Measurements from ENCODE around the gene SOX11.

Gene SOX11

GRCh38 chr2:5706717-5707455, 14.7 kb downstream of the SOX11 start:
- TF ChIP-seq, protein P1, sequence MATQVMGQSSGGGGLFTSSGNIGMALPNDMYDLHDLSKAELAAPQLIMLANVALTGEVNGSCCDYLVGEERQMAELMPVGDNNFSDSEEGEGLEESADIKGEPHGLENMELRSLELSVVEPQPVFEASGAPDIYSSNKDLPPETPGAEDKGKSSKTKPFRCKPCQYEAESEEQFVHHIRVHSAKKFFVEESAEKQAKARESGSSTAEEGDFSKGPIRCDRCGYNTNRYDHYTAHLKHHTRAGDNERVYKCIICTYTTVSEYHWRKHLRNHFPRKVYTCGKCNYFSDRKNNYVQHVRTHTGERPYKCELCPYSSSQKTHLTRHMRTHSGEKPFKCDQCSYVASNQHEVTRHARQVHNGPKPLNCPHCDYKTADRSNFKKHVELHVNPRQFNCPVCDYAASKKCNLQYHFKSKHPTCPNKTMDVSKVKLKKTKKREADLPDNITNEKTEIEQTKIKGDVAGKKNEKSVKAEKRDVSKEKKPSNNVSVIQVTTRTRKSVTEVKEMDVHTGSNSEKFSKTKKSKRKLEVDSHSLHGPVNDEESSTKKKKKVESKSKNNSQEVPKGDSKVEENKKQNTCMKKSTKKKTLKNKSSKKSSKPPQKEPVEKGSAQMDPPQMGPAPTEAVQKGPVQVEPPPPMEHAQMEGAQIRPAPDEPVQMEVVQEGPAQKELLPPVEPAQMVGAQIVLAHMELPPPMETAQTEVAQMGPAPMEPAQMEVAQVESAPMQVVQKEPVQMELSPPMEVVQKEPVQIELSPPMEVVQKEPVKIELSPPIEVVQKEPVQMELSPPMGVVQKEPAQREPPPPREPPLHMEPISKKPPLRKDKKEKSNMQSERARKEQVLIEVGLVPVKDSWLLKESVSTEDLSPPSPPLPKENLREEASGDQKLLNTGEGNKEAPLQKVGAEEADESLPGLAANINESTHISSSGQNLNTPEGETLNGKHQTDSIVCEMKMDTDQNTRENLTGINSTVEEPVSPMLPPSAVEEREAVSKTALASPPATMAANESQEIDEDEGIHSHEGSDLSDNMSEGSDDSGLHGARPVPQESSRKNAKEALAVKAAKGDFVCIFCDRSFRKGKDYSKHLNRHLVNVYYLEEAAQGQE (IDR thresholded peaks at IDR 0.05; ENCODE audit: insufficient read depth in 1 of 2, low read depth in 2 of 2, low read length in 2 of 2), result no peak
- TF ChIP-seq SIN3A (IDR thresholded peaks at IDR 0.05; ENCODE audit: borderline replicate concordance, insufficient read depth, low read length) (no peak), TAF1 (IDR thresholded peaks at IDR 0.05; ENCODE audit: borderline replicate concordance, insufficient read depth, low read length) (no peak)

DNA sequence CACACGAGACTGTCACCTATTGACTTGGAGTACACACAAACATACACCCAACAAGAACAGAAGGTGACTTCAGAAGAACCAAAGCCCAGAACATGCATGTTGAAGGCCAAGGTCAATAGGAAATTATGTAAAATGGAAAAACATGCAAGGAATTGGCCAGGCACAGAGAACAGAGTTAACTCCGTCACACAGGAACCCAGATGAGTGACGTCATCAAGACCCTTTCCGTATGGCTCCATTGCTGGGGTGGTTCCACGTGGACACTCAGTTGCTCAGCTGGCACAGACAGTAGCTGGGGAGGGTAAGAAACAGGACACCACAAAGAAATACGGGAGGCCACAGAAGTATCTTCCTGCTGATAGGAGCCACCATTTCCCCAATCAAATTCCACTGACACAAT, 18.4 kb downstream of the SOX11 start:
- TF ChIP-seq FOXP2 (optimal IDR thresholded peaks at IDR 0.05; ENCODE audit: borderline replicate concordance, extremely low read depth, extremely low read length, insufficient read depth), result no peak
- TF ChIP-seq, protein P1 (IDR thresholded peaks at IDR 0.05; ENCODE audit: insufficient read depth in 1 of 2, low read depth in 2 of 2, low read length in 2 of 2), result no peak
- no peak for TF ChIP-seq SIN3A (IDR thresholded peaks at IDR 0.05; ENCODE audit: borderline replicate concordance, insufficient read depth, low read length)
- no peak for TF ChIP-seq POLR2AphosphoS5 (IDR thresholded peaks at IDR 0.05; ENCODE audit: low read depth, low read length)
- TF ChIP-seq TAF1 (IDR thresholded peaks at IDR 0.05; ENCODE audit: borderline replicate concordance, insufficient read depth, low read length), result no peak

- TF ChIP-seq TAF1 (IDR thresholded peaks at IDR 0.05; ENCODE audit: borderline replicate concordance, insufficient read depth, low read length) (no peak), POLR2AphosphoS5 (IDR thresholded peaks at IDR 0.05; ENCODE audit: low read depth, low read length) (no peak), SIN3A (IDR thresholded peaks at IDR 0.05; ENCODE audit: borderline replicate concordance, insufficient read depth, low read length) (no peak), FOXP2 (optimal IDR thresholded peaks at IDR 0.05; ENCODE audit: borderline replicate concordance, extremely low read depth, extremely low read length, insufficient read depth) (no peak)
- TF ChIP-seq, protein P1 (IDR thresholded peaks at IDR 0.05; ENCODE audit: insufficient read depth in 1 of 2, low read depth in 2 of 2, low read length in 2 of 2), result no peak
Measured at GRCh38 chr2:5713101-5713500, 20.9 kb downstream of the SOX11 start.

GRCh38 chr2:5719629-5720334, 27.6 kb downstream of the SOX11 start:
- TF ChIP-seq SIN3A (IDR thresholded peaks at IDR 0.05; ENCODE audit: borderline replicate concordance, insufficient read depth, low read length), result no peak
- TF ChIP-seq TAF1 (IDR thresholded peaks at IDR 0.05; ENCODE audit: borderline replicate concordance, insufficient read depth, low read length), result no peak
- TF ChIP-seq FOXP2 (optimal IDR thresholded peaks at IDR 0.05; ENCODE audit: borderline replicate concordance, extremely low read depth, extremely low read length, insufficient read depth), result no peak
- TF ChIP-seq, protein P1 (IDR thresholded peaks at IDR 0.05; ENCODE audit: insufficient read depth in 1 of 2, low read depth in 2 of 2, low read length in 2 of 2), result no peak
- no peak for TF ChIP-seq POLR2AphosphoS5 (IDR thresholded peaks at IDR 0.05; ENCODE audit: low read depth, low read length)
